ENCODE results near the gene NCBP1. TPM values are rescaled to one million over a fixed set of nuclear protein-coding genes. Genes with fewer than 3 reads are reported as not detected.
"Not testable (repeated sequence)": the region's sequence is repeated elsewhere in the genome, so short reads cannot be mapped to it uniquely, and the experiment has no call there.

NCBP1 gene
- total RNA-seq, 1 donor from 2014 or later = 38.4 TPM

DNA sequence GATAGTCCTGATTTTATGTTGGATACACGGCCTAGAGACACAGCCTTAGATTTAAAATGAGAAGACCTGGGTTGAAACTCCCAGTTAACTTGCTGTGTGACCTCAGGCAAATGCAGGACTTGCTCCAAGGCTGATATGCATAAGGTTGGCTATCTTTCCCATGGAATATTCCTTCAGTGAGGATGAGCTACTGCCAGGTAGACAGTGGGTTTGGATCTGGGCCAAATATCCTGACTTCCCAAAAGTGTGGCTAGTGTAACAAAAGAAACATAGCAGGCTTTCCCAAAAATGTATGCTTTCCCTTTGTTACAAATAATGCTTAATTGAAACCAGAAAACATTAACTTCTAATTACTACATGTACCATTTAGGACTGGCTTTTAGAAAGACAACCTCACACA is 64.2 kb downstream of the NCBP1 start:
- H3K4me1 Mint-ChIP-seq = peaks cover 50% of the 10 kb centered on the region
- TF ChIP-seq CTCF (IDR thresholded peaks at IDR 0.05; ENCODE audit: unreplicated experiment) = no peak
- H3K36me3 Mint-ChIP-seq = no peaks in the 10 kb centered on the region
- H3K27me3 Mint-ChIP-seq (ENCODE audit: low read depth) = no peaks in the 10 kb centered on the region
- H3K27ac Mint-ChIP-seq = no peak overlapping the region
- no peak for DNase-seq (ENCODE audit: low spot score in 2 of 2, unreplicated experiment in 2 of 2)
- peak overlapping the region; percentile 83 for H3K4me3 Mint-ChIP-seq
- H3K9me3 Mint-ChIP-seq = no peaks in the 10 kb centered on the region

DNA sequence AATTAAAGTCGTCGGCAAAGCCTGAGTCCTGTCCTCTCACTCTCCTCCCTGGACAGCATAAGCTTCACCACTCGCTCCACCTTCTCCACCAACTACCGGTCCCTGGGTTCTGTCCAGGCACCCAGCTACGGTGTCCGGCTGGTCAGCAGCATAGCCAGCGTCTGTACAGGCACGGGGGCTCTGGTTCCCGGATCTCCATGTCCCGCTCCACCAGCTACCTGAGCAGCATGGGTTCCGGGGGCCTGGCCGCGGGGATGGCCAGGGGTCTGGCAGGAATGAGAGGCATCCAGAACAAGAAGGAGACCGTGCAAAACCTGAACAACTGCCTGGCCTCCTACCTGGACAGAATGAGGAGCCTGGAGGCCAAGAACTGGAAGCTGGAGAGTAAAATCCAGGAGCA is 65.2 kb downstream of the NCBP1 start:
- DNase-seq (ENCODE audit: low spot score in 2 of 2, unreplicated experiment in 2 of 2) = no peak
- H3K4me1 Mint-ChIP-seq = peaks cover 54% of the 10 kb centered on the region
- H3K27me3 Mint-ChIP-seq (ENCODE audit: low read depth) = no peaks in the 10 kb centered on the region
- H3K27ac Mint-ChIP-seq = no peak overlapping the region
- no peak for TF ChIP-seq CTCF (IDR thresholded peaks at IDR 0.05; ENCODE audit: unreplicated experiment)
- H3K4me3 Mint-ChIP-seq = no peak overlapping the region
- H3K36me3 Mint-ChIP-seq = no peaks in the 10 kb centered on the region
- no peaks in the 10 kb centered on the region for H3K9me3 Mint-ChIP-seq

DNA sequence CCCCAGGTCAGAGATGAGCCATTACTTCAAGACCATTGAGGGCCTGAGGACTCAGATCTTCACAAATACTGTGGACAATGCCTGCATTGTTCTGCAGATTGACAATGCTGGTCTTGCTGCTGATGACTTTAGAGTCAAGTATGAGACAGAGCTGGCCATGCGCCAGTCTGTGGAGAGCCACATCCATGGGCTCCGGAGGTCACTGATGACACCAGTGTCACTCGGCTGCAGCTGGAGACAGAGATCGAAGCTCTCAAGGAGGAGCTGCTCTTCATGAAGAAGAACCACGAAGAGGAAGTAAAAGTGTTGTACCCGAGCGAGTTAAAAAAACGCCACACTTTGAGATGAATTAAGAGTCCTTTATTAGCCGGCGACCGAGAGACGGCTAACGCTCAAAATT is 65.7 kb downstream of the NCBP1 start:
- H3K9me3 Mint-ChIP-seq; H3K36me3 Mint-ChIP-seq; H3K4me3 Mint-ChIP-seq; H3K27me3 Mint-ChIP-seq (ENCODE audit: low read depth); DNase-seq (ENCODE audit: low spot score in 2 of 2, unreplicated experiment in 2 of 2): not testable (repeated sequence)
- Mint-ChIP-seq H3K4me1 (peaks cover 54% of the 10 kb centered on the region), H3K27ac (peak overlapping the region; percentile 62)

DNA sequence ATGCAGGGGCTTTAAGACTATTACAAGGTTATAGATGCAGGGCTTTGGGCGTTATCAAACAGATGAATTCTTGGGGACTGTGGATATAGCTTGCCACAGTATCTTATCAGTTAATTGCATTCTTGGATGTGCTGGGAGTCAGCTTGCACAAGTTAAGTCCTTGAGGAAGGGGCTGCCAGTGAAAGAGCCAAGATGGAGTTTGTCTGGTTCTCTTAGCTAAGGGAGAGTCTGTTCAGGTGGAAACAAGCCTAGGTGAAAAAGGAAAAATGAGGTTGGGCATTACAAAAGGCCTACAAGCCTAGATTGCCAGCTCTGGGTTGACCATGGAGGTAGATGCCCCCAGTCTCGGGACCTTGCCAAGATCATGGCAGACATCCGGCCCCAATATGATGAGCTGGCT is 66.2 kb downstream of the NCBP1 start:
- peaks cover 54% of the 10 kb centered on the region for H3K4me1 Mint-ChIP-seq
- not testable (repeated sequence) for H3K36me3 Mint-ChIP-seq; DNase-seq (ENCODE audit: low spot score in 2 of 2, unreplicated experiment in 2 of 2); H3K4me3 Mint-ChIP-seq; H3K9me3 Mint-ChIP-seq; H3K27me3 Mint-ChIP-seq (ENCODE audit: low read depth)
- peak overlapping the region; percentile 62 for H3K27ac Mint-ChIP-seq

DNA sequence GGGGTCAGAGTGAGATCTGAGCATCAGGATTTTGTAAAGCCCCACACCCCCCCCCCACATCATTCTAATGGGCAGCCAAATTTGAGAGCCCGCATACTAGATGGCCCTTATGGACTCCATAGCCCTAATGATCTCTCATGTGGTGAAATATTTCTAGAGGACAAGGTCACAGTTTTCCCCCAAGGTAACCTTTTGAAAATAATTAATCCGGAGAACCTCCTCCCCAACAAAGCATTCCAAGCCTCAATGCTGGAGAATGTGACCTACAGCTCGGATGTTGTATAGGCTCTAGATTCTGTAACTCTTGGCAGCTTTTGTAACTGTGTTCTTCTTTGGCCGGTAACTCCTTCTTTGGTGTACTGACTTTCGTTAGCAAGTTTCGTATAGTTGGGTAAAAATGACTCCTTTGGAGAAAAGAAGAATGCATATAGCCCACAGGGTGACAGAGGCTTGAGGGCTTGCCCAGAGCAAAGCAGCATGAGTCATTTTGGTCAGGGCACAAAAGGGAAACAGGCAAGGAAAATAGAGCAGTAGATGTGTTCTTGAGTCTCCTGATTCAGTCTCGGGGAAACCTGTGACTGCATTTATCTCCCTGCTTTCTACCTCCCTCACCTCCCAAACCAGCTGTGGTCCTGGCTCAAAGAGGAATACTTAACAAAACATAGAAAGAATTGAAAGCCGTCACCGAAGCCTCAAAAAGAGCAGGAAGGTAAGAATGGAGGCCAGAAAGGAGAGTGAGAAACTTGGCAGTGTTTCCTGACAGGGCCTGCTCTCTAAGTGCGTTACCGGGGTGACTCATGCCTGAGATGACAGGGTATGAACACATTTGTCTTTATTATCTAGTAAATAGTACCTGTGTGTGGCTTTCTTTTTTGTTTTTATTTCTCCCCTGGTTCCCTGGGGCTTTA is 70.1 kb downstream of the NCBP1 start:
- Mint-ChIP-seq H3K27me3 (ENCODE audit: low read depth) (peaks cover 23% of the 10 kb centered on the region), H3K9me3 (no peaks in the 10 kb centered on the region), H3K36me3 (no peaks in the 10 kb centered on the region), H3K4me3 (no peak overlapping the region), H3K27ac (peak overlapping the region; percentile 94), H3K4me1 (peaks cover 25% of the 10 kb centered on the region)
- no peak for TF ChIP-seq CTCF (IDR thresholded peaks at IDR 0.05; ENCODE audit: unreplicated experiment)
- DNase-seq (ENCODE audit: low spot score in 2 of 2, unreplicated experiment in 2 of 2) = no peak

GRCh38 chr9:97704345-97704677 is 70.7 kb downstream of the NCBP1 start:
- Mint-ChIP-seq H3K36me3 (no peaks in the 10 kb centered on the region), H3K9me3 (no peaks in the 10 kb centered on the region), H3K4me1 (peaks cover 24% of the 10 kb centered on the region), H3K27ac (peak overlapping the region; percentile 94), H3K4me3 (no peak overlapping the region), H3K27me3 (ENCODE audit: low read depth) (peaks cover 25% of the 10 kb centered on the region)
- DNase-seq (ENCODE audit: low spot score in 2 of 2, unreplicated experiment in 2 of 2) = no peak
- no peak for TF ChIP-seq CTCF (IDR thresholded peaks at IDR 0.05; ENCODE audit: unreplicated experiment)
